HG03175 (cell line): Measurements from ENCODE around the gene RSPH1.

ENCODE experiments used
- ATAC-seq: cut with Tn5 transposase; IDR thresholded peaks from one replicate; pipeline ENCODE4 v1.9.1; 2021; ENCODE audit warnings: mild to moderate bottlenecking, moderate library complexity; ENCODE audit not compliant: unreplicated experiment

Gene RSPH1

DNA sequence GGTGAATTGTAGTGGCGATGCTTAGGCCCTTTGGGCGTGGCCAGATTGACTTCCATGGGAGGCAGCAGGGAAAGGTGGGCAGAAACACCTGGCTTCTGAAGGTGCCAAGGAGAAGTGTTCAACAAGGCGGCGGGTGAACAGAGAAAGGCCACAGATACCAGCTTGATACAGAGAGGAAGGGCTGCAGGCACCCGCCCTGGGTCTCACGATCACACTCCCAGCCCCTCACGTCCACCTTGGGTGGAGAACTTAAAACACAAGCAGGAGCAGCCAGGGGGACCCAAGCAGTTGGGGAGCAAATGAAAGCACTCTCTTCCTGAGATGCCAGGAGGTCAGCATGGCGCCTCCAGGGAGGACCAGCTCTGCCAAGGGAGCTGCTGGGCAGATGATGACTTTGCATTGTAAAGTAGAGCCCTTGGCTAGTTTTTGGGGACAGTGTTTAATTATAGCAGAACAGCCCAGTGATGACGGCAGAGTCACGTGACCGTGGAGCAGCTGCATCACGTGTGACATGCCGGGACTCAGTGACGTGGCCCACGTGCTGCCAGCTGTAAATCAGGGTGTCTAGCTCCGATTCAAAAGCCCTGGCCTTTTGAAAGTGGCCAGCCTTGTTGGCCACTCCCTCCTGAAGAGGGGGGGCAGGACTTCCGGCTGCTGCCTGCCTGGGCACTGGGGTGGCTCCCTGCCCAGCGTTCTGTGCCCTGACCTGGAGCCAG lies 36.6 kb upstream of the RSPH1 start:
- no peak for ATAC-seq

DNA sequence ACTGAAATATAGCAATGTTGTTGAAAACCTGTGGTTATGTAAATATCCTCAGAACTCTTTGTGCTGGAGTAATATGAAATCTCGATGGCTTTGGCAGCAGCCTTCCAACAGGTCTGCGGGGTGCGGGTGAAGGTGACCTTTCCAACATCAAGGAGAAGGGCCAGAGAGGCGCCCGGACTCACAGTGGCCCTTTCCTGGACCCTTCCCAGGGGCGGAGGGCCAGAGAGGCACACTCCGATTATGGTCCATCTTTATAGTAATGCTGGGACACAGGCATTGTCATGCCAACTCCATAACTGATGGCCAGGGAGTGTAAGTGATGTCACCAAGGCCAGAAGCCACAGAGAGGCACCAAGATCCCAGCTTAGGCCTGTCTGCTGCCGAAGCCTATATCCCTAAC lies 35.7 kb upstream of the RSPH1 start:
- ATAC-seq: no peak

DNA sequence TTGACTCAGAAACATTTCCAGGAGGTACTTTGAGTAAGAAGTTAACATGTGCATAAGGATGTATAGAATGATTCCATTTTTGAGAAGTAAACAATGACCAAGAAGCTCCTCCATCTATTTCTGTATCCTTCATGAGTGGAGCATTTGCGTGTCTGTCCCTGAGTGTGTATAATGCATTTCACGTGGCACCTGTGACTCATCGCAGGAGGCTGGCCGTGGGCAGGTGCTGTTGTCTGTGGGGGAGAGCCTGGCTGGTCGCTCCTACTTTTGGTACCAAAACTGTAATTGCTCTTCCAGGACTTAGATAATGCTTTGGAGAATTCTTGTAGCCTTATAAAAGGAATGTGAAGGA lies 34.1 kb upstream of the RSPH1 start:
- ATAC-seq: no peak

DNA sequence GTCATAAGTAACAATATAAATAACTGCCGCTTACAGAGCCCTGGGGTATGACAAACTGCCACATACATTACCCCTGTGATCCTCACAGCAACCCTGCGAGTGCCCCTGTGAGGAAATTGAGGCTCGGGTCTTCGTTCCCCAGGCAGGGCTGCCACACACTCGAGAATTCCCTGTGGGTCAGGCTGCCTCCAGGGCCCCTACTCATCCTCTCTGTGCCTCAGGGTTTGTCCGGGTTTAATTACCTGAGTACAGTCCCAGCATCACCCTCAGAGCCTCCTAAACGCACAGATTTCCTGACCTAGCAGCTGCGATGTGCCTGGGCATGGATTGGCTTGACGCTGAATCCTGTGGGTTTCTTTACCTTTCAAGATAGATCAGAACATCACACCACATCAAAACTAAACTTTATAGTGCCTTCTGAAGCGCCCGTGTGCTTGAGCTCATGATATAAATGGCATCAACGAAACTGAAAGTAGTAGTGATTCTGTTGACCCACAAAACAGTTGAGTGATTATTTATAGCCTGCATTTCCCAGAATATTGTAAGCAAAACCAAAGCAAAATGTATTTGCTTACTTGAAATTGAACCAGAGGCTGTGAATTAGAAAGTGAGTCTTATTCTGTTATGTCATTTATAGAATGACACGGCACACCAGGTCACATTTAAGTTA lies 31.6 kb upstream of the RSPH1 start:
- no peak for ATAC-seq

DNA sequence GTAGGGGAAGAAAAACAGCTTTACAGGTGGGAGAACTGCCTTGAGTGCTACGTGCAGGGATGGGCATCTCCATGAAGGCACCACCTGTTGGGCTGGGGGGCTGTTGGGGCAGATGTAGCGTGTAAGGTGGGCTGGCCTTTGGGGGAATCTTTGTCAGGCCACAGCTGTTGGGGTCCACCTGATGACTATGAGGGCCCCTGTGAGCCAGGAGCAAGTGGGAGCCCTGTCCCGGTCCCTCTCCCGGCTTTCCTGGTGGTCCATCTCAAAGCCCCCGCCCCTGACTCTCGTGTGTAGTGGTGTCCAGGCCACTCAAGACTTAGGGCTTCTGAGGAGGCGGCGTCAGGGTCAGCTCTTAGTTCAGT lies 31.1 kb upstream of the RSPH1 start:
- ATAC-seq: no peak

DNA sequence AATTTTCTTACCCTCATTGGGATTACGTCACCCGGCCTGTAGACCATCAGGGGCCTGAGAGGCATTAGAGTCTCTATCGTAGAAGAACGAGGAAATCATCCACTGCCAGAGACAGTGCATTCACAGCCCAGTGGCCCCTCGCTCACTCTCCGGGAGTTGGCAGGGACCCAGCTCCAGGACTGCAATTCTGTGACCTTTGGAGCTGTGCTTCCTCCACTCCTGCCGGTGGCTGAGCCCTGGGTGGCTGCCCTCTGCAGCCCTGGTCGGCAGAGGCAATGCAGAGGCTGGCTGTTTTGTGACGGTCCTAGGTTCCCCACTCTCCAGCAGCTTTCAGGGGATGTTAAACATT lies 30.3 kb upstream of the RSPH1 start:
- ATAC-seq: no peak

DNA sequence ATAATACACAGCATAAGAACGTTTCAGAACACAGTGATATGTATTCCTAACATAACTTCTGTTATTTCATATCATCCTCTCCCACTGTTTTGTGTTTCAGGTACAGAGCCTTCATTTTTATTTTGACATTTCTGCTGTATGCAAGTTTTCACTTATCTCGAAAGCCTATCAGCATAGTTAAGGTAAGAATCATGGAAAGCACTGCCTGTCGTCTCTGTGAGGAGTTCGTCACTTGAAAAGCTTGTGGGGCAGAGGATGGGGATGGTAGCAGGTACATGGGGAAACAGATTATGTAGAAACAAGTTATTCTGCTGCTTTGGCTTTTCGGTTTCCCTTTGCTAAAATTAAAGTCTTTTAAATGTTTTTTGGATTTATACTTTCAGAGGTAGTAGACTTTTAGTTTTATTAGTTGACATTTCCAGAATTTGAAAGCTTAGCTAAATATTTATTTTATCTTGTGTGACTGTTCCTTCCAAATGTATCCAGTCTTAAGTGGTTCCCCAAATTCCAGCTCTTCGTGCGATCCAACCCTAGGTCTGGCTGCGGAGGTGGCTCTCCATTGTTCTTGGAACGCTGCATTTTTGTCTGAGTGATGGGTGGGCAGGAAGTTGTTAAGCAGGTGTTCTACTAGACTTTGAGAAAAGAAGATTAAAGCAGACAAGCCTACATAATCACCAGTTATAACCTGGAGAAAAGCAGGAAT lies 29.8 kb upstream of the RSPH1 start:
- ATAC-seq: no peak

DNA sequence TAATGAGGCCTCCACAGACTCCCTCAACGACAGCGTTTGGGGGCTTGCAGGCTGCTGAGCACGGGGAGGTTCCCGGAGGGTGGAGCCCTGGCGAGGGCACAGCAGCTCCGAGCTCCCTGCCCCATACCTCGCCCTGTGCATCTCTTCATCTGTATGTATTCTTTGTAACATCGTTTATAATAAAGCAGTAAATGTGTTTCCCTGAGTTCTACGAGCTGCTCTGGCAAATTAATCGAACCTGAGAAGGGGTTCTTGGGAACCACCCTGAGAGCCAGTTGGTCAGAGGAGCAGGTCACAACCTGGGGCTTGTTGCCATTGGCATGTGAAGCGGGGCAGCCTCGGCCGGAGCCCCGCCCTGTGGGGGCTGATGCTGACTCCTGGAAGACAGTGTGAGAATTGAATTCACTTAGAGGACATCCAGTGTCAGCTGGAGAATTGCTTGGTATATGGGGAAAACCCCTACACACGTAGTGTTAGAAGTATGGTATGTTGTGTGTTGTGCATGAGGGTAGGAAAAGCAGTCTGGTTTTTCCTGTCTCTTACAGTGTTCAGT lies 29.1 kb upstream of the RSPH1 start:
- no peak for ATAC-seq

DNA sequence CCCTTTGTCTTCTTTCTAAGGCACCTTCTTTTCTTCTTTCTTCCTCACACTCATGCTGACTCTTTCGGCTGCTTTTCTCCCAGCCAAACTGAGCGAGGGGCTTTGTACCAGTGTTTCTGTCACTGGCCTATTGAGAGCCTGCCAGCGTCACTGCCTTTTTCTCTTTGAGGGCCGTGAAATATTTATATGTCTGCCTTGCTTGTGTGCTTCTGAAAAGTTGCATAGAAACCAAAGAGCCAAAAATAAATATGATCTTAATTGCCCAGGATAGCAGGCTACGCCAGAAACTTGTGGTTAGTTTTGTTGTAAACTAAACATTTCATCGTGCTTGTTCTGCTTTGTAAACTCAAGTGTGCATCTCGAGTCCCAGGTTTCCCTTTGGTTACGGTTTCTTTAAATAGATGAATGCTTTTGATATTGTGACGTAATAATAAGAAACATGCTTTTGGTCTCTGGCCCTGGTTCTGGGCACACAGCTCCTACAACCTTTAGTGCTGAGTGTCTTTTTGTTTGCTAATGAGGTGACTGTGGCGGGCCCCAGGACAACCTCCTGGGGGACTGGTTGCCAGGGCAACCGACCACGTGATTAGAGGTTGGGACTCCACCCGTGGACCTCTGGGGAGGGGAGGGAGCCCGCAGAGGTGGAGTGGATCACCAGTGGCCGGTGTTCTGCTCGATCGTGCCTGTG lies 28.5 kb upstream of the RSPH1 start:
- ATAC-seq: peak; percentile 72

DNA sequence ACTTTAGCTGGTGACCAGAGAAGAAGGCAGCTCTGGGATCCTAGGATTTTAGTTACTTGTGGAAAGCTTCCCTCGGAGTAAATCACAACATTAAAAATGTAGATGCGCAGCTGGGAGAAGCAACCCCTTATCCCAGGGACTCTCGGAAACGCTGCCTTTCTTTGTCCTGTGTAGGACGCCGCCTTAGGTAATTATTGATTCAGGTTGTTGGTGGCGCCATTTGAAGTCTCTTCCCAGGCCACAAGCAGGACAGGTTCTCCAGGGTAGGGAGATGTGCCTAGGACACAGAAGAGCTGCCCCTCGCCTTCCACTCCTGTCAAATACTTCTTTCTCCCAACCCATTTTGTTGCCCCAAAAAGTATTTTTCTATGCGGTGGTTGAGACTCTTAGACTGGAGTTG lies 27.9 kb upstream of the RSPH1 start:
- ATAC-seq: no peak

DNA sequence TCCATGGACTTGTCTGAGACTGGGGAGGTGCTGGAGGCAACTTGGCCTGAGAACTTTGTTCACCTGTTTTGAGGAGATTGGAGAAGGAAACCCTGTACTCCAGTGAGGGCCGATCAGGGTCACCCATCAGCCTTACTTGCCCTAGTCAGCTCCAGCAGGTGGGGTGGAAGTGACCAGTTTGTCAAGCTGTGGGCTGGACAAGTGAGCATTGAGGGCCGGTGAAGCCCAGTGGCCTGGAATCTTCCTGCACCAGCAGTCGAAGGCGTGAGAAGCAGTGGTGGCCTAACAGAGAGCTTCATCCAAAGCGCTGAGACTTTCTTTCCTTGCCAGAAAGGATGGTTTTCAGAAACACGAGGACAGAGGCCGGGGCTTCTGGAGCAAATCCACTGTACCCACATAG lies 27.2 kb upstream of the RSPH1 start:
- ATAC-seq: no peak

DNA sequence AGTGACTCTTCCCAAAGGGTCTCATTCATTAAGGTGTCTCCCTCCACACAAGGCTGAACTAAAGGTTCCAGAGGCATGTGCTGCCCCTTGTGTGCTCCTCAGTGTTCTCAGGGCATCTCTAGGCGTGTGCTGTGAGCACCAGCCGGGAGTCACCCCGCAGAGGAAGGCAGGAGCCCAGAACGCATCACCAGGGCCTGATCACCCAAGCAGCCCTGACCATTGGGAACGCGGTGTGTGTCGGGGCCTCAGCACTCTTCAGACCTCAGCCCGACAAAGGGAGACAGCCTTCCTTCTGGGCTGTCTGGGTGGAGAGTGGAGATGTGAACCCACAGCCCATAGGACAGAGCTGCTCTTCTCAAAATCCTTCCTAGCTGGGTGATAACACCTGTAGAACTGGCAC lies 26.7 kb upstream of the RSPH1 start:
- ATAC-seq: no peak

DNA sequence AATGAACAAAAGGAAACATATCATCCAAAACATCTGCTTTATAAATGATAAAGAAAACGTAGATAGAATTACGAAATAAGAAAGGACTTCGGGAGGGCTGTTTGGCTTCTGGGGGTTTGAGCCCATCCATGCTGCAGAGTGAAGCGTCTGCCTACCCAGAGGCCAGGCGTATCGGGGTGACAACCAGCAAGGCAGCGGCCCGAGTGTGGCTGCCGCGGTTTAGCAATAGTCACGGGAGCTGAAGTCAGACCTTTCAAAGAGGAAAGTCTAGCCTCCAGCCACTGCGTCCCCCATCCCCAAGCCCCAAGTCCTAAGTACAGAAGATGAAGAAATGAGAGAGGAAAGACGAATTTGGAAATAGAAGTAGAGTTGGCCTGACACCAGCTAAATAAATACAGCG lies 26.2 kb upstream of the RSPH1 start:
- ATAC-seq: no peak

DNA sequence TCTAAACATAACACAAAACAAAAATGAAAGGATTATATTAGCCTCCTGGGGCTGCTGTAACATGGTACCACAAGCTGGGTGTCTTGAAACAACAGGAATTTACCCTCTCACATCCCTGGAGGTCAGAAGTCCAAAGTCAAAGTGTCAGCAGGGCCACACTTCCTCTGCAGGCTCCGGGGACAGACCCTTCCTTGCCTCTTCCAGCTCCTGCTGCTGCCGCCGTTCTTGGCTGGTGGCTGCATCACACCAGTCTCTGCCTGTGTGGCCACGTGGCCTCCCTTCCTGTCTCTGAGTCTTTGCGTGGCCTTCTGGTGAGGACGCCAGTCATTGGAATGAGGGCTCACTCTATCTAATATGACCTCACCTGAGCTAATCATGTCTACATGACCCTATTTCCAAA lies 25.8 kb upstream of the RSPH1 start:
- no peak for ATAC-seq

DNA sequence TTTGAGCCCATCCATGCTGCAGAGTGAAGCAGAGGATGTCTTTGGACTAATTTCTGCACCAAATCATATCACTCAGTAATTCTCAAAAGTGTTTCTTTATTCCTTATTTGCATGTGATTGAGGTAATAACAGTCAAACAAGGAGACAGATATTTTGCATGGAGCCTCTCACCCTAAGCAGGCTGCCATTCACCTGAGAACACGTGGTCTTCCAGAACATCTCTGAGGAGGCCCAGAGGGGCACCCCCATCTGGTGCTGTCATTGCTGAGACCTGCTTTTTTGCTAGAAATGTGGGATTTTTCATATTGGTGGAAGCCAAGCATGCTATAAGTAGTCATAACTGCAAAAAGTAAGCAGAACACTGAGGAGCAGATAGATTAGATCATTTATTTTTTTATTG lies 25.4 kb upstream of the RSPH1 start:
- ATAC-seq: no peak

DNA sequence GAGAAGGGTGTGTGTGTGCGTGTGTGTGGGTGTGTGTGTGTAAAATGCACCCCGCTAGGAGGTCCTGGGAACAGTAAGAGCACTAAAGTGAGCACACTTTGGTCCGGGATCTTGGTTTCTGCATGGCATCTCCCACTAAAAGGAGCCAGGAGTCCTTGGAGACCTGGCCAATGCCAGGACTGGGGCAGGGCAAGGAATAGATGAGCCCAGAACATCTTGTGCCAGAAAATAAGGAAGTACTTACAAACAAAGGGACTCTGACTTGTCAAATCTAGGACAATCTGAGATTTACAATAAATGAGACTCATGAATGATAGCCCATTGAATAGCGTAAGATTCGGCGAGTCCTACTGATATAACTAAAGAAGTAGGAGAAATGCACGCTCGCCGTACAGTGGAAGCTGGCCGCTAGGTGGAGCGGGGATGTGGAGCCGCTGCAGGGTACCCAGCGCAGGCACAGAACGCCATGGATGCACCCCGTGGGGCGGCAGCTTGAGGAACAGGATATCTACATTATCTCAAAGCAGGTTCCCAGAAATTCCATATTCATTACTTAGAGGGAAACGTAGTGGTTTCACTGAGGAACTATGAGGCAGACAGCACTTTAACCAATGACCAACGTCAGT lies 24.7 kb upstream of the RSPH1 start:
- ATAC-seq: no peak

DNA sequence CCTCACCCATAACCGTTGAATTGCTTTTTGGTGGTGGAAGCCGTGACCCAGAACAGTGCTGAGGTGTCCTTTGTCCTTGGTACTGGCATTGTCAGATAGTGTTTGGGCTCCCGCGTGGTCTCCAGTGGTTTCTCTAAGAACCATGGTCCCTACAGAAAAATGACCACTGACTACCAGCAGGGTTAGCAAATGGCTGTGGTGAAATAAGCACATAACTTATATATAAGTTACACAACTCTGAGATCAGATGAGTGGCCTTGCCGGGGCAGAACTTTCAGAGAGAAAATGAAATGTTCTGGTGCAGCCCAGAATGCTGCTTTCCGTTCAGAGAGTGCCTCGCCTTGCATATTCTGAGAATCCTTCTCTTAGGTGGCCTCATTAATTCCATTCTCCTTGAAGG lies 22.6 kb upstream of the RSPH1 start:
- ATAC-seq: no peak

DNA sequence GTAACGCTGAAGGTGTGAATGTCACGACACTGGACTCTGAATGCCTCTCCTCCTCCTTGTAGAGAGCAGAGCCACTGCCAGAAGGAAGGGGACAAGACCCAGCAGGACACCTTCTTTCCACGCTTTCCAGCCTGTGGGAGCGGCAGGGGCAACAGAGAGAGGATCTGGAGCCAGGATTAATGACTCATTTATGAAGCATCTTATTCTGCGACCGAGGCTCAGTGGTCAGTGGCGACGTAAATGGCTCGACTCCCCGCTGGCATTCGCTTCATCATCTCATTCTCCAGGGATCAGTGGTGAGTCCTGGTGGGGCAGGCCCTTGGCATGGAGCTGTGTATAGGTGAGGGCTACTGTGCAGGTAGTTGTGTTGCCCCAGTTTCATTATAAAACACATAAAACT lies 22.2 kb upstream of the RSPH1 start:
- ATAC-seq: no peak

DNA sequence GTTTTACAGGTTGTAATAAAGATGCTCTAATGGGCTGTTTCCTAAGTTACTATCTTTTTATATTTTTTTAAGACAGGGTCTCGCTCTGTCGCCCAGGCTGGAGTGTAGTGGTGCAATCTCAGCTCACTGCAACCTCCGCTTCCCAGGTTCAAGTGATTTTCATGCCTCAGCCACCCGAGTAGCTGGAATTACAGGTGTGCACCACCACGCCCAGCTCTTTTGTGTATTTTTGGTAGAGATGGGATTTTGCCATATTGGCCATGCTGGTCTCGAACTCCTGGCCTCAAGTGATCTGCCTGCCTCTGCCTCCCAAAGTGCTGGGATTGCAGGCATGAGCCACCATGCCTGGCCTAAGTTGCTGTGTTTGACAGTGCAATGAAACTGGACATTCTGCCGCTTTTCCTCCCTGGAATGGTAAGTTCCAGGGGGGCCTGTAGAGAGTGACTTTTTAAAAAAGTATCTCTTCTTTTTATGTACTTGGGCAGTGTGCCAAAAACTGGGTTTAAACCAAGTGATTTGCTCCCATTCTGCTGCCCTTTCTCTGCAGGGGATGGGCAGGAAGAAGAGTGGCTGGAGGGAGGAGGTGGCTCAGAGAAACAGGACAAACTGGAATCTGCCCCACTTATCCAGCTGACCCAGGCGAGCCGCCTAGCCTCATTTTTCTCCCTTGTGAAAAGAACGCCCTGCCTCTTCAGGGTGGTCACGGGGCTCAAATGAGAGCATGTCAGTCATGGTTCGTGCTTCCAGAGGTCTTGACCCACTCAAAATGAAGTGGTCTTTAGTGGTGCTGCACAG lies 19.9 kb upstream of the RSPH1 start:
- ATAC-seq: no peak

DNA sequence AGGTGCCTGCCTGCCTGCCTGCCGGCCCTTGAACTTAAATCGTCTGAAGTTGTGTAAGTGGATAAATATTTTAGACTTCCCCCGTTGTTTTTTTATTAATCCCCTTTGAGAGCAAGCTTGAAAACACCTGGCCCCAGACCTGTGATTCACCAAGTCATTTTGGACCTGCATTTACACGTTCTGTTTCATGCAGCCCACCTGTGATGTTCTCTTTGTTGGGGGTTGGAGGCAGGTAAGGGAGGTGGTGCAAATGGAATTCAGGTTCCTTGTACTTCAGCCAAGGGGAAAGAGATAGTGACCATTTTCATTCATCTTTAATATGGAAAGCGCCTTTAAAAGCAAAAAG lies 18.8 kb upstream of the RSPH1 start:
- no peak for ATAC-seq
